DND-41 (cell line): ENCODE measurements around the gene ASIC3.
A peak's percentile ranks its signal among the peaks of the same experiment; 100 is the strongest.

Source experiments
- ATAC-seq: fragments of 200-7000 bp; cut with Tn5 transposase; 3 replicates; pipeline ENCODE4 v1.9.1; 2021; ENCODE audit warnings: low read depth; ENCODE audit not compliant: insufficient read depth
- DNase-seq: peaks from one replicate; pipeline ENCODE4 v3.0.0-alpha.2; 2020
- H2AFZ ChIP-seq: 2 replicates; pipeline ENCODE4 v1.6.0; 2012; ENCODE audit warnings: low read depth, low read length
- H3K27ac ChIP-seq: 2 replicates; pipeline ENCODE4 v1.5.1; 2012; ENCODE audit warnings: low read length, inconsistent platforms
- H3K27me3 ChIP-seq: fragments of 200-600 bp; sonication (generic); 2 replicates; pipeline ENCODE4 v1.6.0; 2012; ENCODE audit warnings: low read length, mild to moderate bottlenecking, inconsistent platforms; ENCODE audit not compliant: insufficient read depth, poor library complexity
- H3K36me3 ChIP-seq: 2 replicates; pipeline ENCODE4 v1.5.1; 2012; ENCODE audit warnings: low read length, inconsistent platforms; ENCODE audit not compliant: insufficient read depth
- H3K4me1 ChIP-seq: 2 replicates; pipeline ENCODE4 v1.5.1; 2012; ENCODE audit warnings: mild to moderate bottlenecking, low read length; ENCODE audit not compliant: insufficient read depth
- H3K4me2 ChIP-seq: 2 replicates; pipeline ENCODE4 v1.6.0; 2012; ENCODE audit warnings: mild to moderate bottlenecking, moderate library complexity, low read length, inconsistent platforms; ENCODE audit not compliant: insufficient read depth
- H3K4me3 ChIP-seq, 2 experiments: fragments of 200-600 bp in 1 of 2; shearing (Covaris generic) in 1 of 2; 2 replicates each; pipeline ENCODE4 v1.5.1; 2012 to 2016; ENCODE audit warnings: inconsistent platforms in 2 of 2, low read length in 2 of 2, mild to moderate bottlenecking in 2 of 2, low read depth in 1 of 2, moderate library complexity in 1 of 2
- H3K79me2 ChIP-seq: 2 replicates; pipeline ENCODE4 v1.6.0; 2012; ENCODE audit warnings: low read length, inconsistent platforms; ENCODE audit not compliant: insufficient read depth
- H3K9ac ChIP-seq: 2 replicates; pipeline ENCODE4 v1.6.0; 2012; ENCODE audit warnings: low read depth, mild to moderate bottlenecking, inconsistent platforms, low read length, moderate library complexity
- H3K9me3 ChIP-seq: 2 replicates; pipeline ENCODE4 v1.5.1; 2012; ENCODE audit warnings: low read length, moderate library complexity, mild to moderate bottlenecking, inconsistent platforms; ENCODE audit not compliant: insufficient read depth, severe bottlenecking
- H4K20me1 ChIP-seq: 2 replicates; pipeline ENCODE4 v1.6.0; 2012; ENCODE audit warnings: low read length; ENCODE audit not compliant: insufficient read depth
- CTCF ChIP-seq: IDR thresholded peaks from 2 replicates; pipeline ENCODE4 v1.5.1; 2012; ENCODE audit warnings: borderline replicate concordance, low read length, moderate library complexity, mild to moderate bottlenecking; ENCODE audit not compliant: poor library complexity, severe bottlenecking; ENCODE audit errors: extremely low read depth
- EZH2 ChIP-seq: IDR thresholded peaks from 3 replicates; pipeline ENCODE4 v1.6.1; 2012; ENCODE audit warnings: borderline replicate concordance, low read depth, mild to moderate bottlenecking, moderate library complexity, low read length, inconsistent platforms; ENCODE audit not compliant: severe bottlenecking

ASIC3 gene

GRCh38 chr7:151077705-151078232 lies 29.4 kb downstream of the ASIC3 start:
- Histone ChIP-seq H3K27ac (0 out of 2 replicates have a peak overlapping the region, but pooled peaks have one; percentile 13), H3K4me2 (no peak overlapping the region), H3K79me2 (peaks cover 44% of the 10 kb centered on the region), H3K4me1 (peaks cover 45% of the 10 kb centered on the region), H3K9ac (no peak overlapping the region), H3K27me3 (no peaks in the 10 kb centered on the region), H2AFZ (no peak overlapping the region), H3K4me3 (no peak overlapping the region), H3K36me3 (peaks cover 76% of the 10 kb centered on the region), H3K9me3 (no peaks in the 10 kb centered on the region), H4K20me1 (peaks cover 39% of the 10 kb centered on the region)
- ATAC-seq, result no peak
- TF ChIP-seq EZH2 (no peak), CTCF (no peak)
- no peak for DNase-seq

GRCh38 chr7:151078233-151079040 lies 30.1 kb downstream of the ASIC3 start:
- H3K4me2 ChIP-seq, result peak overlapping the region; percentile 97
- TF ChIP-seq CTCF, result no peak
- no peak for TF ChIP-seq EZH2
- no peak overlapping the region for H3K9ac ChIP-seq

GRCh38 chr7:151079199-151079910 lies 31.0 kb downstream of the ASIC3 start:
- no peak overlapping the region for H2AFZ ChIP-seq
- TF ChIP-seq EZH2 (no peak), CTCF (no peak)
- H3K9me3 ChIP-seq, result no peaks in the 10 kb centered on the region
- H3K9ac ChIP-seq, result peak overlapping the region; percentile 99
- no peak for ATAC-seq
- H3K36me3 ChIP-seq, result peaks cover 67% of the 10 kb centered on the region
- H4K20me1 ChIP-seq, result peaks cover 39% of the 10 kb centered on the region
- peak overlapping the region; percentile 92 for H3K27ac ChIP-seq
- DNase-seq, result no peak
- peaks cover 49% of the 10 kb centered on the region for H3K79me2 ChIP-seq
- H3K27me3 ChIP-seq, result no peaks in the 10 kb centered on the region
- peak overlapping the region; percentile 97 for H3K4me2 ChIP-seq
- peaks cover 55% of the 10 kb centered on the region for H3K4me1 ChIP-seq
- H3K4me3 ChIP-seq, result peak overlapping the region; percentile 91 to 93; a peak in 3 of 4 replicates

More at GRCh38 chr7:151078233-151079040, 30.1 kb downstream of the ASIC3 start:
- H4K20me1 ChIP-seq, result peaks cover 39% of the 10 kb centered on the region
- H3K9me3 ChIP-seq, result no peaks in the 10 kb centered on the region
- 0 out of 2 replicates have a peak overlapping the region, but pooled peaks have one; percentile 13 for H3K27ac ChIP-seq
- peaks cover 46% of the 10 kb centered on the region for H3K4me1 ChIP-seq
- H3K36me3 ChIP-seq, result peaks cover 76% of the 10 kb centered on the region
- H3K4me3 ChIP-seq, result peak overlapping the region in 1 of 2 experiments; percentile 93; a peak in 1 of 4 replicates
- ATAC-seq (no peak), DNase-seq (peak; percentile 30)
- H3K27me3 ChIP-seq, result no peaks in the 10 kb centered on the region
- no peak overlapping the region for H2AFZ ChIP-seq
- H3K79me2 ChIP-seq, result peaks cover 49% of the 10 kb centered on the region
